Liver (tissue), 9 donors: ENCODE results near the gene MSL3. TPM values are rescaled to one million over a fixed set of nuclear protein-coding genes. Genes with fewer than 3 reads are reported as not detected.

Source experiments
- DNase-seq: peaks from one replicate; pipeline ENCODE4 v3.0.0-alpha.2; 2017; ENCODE audit warnings: low spot score
- H3K27ac ChIP-seq, 2 donors: one replicate each; pipeline ENCODE4 v1.7.0; 2013; ENCODE audit warnings: inconsistent platforms in 2 of 2, low read length in 2 of 2, control low read depth in 1 of 2, low read depth in 1 of 2, mild to moderate bottlenecking in 1 of 2
- H3K27me3 ChIP-seq, 4 donors: one replicate each; pipeline versions ENCODE4 v1.6.1 to v1.7.0; 2013; ENCODE audit warnings: low read length in 3 of 4, inconsistent platforms in 1 of 4, mild to moderate bottlenecking in 1 of 4, moderate library complexity in 1 of 4; ENCODE audit not compliant: control insufficient read depth in 4 of 4, insufficient read depth in 4 of 4
- H3K36me3 ChIP-seq, 4 donors: one replicate each; pipeline versions ENCODE4 v1.6.1 to v1.7.0; 2013; ENCODE audit warnings: low read length in 3 of 4, mild to moderate bottlenecking in 3 of 4, low read depth in 1 of 4, moderate library complexity in 1 of 4; ENCODE audit not compliant: control insufficient read depth in 4 of 4, insufficient read depth in 3 of 4
- H3K4me1 ChIP-seq, 4 donors: one replicate each; pipeline versions ENCODE4 v1.6.1 to v1.7.0; 2013; ENCODE audit warnings: low read length in 3 of 4, mild to moderate bottlenecking in 3 of 4, moderate library complexity in 1 of 4; ENCODE audit not compliant: control insufficient read depth in 4 of 4, insufficient read depth in 4 of 4
- H3K4me3 ChIP-seq, 3 donors: one replicate each; pipeline versions ENCODE4 v1.6.1 to v1.7.0; 2013; ENCODE audit warnings: low read length in 3 of 3, control low read depth in 1 of 3, low read depth in 1 of 3, mild to moderate bottlenecking in 1 of 3
- H3K9ac ChIP-seq, 2 donors: one replicate each; pipeline ENCODE4 v1.7.0; 2013; ENCODE audit warnings: low read length in 2 of 2, mild to moderate bottlenecking in 2 of 2, moderate library complexity in 2 of 2, control low read depth in 1 of 2, low read depth in 1 of 2
- H3K9me3 ChIP-seq, 4 donors: one replicate each; pipeline versions ENCODE4 v1.6.1 to v1.7.0; 2013; ENCODE audit warnings: low read length in 3 of 4; ENCODE audit not compliant: control insufficient read depth in 4 of 4
- FOXA1 ChIP-seq: IDR thresholded peaks from 2 replicates; pipeline ENCODE4 v1.6.1; 2016; ENCODE audit warnings: antibody characterized with exemption
- FOXA2 ChIP-seq: IDR thresholded peaks from 2 replicates; pipeline ENCODE4 v1.6.1; 2016; ENCODE audit warnings: antibody characterized with exemption
- GABPA ChIP-seq, 2 donors: IDR thresholded peaks in 1 of 2; conservative IDR thresholded peaks in 1 of 2; 2 replicates each; pipeline ENCODE4 v1.6.1; 2016; ENCODE audit warnings: antibody characterized with exemption in 2 of 2, mild to moderate bottlenecking in 1 of 2, moderate library complexity in 1 of 2
- HNF4A ChIP-seq, 2 donors: conservative IDR thresholded peaks; 2 replicates each; pipeline ENCODE4 v1.6.1; 2016; ENCODE audit warnings: antibody characterized with exemption in 2 of 2, mild to moderate bottlenecking in 2 of 2
- HNF4G ChIP-seq: IDR thresholded peaks from 2 replicates; pipeline ENCODE4 v1.6.1; 2016; ENCODE audit warnings: antibody characterized with exemption
- JUND ChIP-seq, 2 donors: IDR thresholded peaks; 2 replicates each; pipeline ENCODE4 v1.6.1; 2016; ENCODE audit warnings: antibody characterized with exemption in 2 of 2
- MAX ChIP-seq: IDR thresholded peaks from 2 replicates; pipeline ENCODE4 v1.6.1; 2016; ENCODE audit warnings: antibody characterized with exemption
- NR2F2 ChIP-seq: IDR thresholded peaks from 2 replicates; pipeline ENCODE4 v1.6.1; 2016; ENCODE audit warnings: antibody characterized with exemption
- RAD21 ChIP-seq, 2 donors: IDR thresholded peaks; 2 replicates each; pipeline ENCODE4 v1.6.1; 2016; ENCODE audit warnings: antibody characterized with exemption in 2 of 2, mild to moderate bottlenecking in 2 of 2
- TAF1 ChIP-seq: conservative IDR thresholded peaks from 2 replicates; pipeline ENCODE4 v1.6.1; 2016; ENCODE audit warnings: antibody characterized with exemption, mild to moderate bottlenecking
- YY1 ChIP-seq: IDR thresholded peaks from 2 replicates; pipeline ENCODE4 v1.6.1; 2016; ENCODE audit warnings: antibody characterized with exemption, mild to moderate bottlenecking
- WGBS: extraction: QIAGEN DNeasy Blood & Tissue Kit; methylation state at CpG from one replicate; pipeline ENCODE4 v1.1.7; 2013; 5-methylcytosine and 5-hydroxymethylcytosine counted together
- polyA plus RNA-seq, 2 donors: library from polyadenylated mRNA; stranded (reverse) in 1 of 2; unstranded in 1 of 2; fragments of 200-250 nt in 1 of 2; fragments of >200 nt in 1 of 2; fragmentation: Nextera tagmentation in 1 of 2; extraction: Ambion mirVana in 1 of 2; gene quantifications; one replicate each; pipeline versions ENCODE4 v1.2.1 to v1.2.3, GENCODE V29; 2013 to 2015
- total RNA-seq, 2 donors: library from RNA; depleted of rRNA; stranded (reverse); fragments of >200 nt; gene quantifications; one replicate each; pipeline ENCODE4 v1.2.3, GENCODE V29; 2014
- TF ChIP-seq, protein P1 (sequence below): fragments of 150-350 bp; IDR thresholded peaks from 2 replicates; pipeline ENCODE4 v1.5.1; 2017; ENCODE audit warnings: improper control_type of control experiment, low read depth, low read length; ENCODE audit not compliant: missing input control
- TF ChIP-seq, protein P2 (sequence below): IDR thresholded peaks from 2 replicates; pipeline ENCODE4 v1.6.1; 2016; ENCODE audit warnings: antibody characterized with exemption, mild to moderate bottlenecking
- TF ChIP-seq, protein P3 (sequence below): IDR thresholded peaks from 2 replicates; pipeline ENCODE4 v1.6.1; 2016; ENCODE audit warnings: antibody characterized with exemption
- TF ChIP-seq, protein P4 (sequence below): IDR thresholded peaks from 2 replicates; pipeline ENCODE4 v1.6.1; 2016; ENCODE audit warnings: antibody characterized with exemption
- donor health status: healthy.
- donor health status: healthy.
- donor health status: healthy.
- donor health status: healthy.
- donor health status: healthy.

Gene MSL3
- total and polyA plus RNA-seq, 4 donors = 7.3 to 13.6 (median 8.9) TPM

DNA sequence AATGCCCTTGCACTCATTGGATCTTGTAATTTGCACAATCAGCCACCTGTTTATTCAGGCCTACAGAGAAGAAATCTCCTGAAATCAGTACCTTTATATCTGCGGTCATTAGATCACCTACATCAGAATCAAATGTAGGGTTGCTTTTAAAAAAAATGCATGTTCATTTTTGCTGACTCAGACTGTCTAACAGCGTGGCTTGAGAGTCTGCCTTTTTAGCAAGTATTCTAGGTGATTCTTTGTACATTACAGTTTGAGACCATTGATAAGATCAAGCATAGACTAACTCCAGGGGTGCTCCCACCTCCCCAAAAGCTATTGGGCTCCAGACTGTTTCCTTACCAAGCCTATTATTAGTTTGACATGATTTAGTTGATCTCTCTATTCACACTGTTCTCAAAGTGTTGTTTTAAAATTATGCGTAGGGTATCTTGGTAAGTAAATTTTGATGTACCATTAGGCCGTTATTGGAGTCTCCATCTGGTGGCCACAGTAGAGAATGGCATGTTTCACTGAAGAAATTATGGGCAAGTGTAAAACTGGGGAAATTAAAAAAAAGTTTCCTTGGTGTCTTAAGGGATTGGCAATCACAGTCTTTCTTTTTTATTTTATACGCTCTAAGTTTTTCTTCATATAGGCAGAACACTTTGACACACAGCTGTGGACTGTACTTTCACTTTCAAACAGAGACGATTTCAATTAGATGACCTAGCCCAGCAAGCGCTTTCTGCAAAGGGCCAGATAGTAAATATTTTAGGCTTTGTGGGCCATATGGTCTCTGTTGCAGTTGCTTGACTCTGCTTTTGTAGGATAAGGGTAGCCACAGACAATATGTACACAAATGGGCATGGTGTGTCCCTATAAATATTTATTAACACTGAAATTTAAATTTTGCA, 33.7 kb upstream of the MSL3 start:
- no peak for DNase-seq
- H3K4me1 ChIP-seq = no peaks in the 10 kb centered on the region
- H3K9me3 ChIP-seq = no peaks in the 10 kb centered on the region
- H3K27ac ChIP-seq = no peak overlapping the region
- TF ChIP-seq, protein P1, sequence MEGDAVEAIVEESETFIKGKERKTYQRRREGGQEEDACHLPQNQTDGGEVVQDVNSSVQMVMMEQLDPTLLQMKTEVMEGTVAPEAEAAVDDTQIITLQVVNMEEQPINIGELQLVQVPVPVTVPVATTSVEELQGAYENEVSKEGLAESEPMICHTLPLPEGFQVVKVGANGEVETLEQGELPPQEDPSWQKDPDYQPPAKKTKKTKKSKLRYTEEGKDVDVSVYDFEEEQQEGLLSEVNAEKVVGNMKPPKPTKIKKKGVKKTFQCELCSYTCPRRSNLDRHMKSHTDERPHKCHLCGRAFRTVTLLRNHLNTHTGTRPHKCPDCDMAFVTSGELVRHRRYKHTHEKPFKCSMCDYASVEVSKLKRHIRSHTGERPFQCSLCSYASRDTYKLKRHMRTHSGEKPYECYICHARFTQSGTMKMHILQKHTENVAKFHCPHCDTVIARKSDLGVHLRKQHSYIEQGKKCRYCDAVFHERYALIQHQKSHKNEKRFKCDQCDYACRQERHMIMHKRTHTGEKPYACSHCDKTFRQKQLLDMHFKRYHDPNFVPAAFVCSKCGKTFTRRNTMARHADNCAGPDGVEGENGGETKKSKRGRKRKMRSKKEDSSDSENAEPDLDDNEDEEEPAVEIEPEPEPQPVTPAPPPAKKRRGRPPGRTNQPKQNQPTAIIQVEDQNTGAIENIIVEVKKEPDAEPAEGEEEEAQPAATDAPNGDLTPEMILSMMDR = peak; percentile 67
- no peak for TF ChIP-seq HNF4G
- TF ChIP-seq RAD21 (IDR thresholded peaks at IDR 0.05) = peak; percentile 68 to 82
- TF ChIP-seq JUND (IDR thresholded peaks at IDR 0.05) = no peak
- H3K4me3 ChIP-seq = no peak overlapping the region
- H3K9ac ChIP-seq = no peak overlapping the region
- no peaks in the 10 kb centered on the region for H3K27me3 ChIP-seq
- no peaks in the 10 kb centered on the region for H3K36me3 ChIP-seq
- WGBS = 50% methylated on average over 7 of the region's 7 CpGs

DNA sequence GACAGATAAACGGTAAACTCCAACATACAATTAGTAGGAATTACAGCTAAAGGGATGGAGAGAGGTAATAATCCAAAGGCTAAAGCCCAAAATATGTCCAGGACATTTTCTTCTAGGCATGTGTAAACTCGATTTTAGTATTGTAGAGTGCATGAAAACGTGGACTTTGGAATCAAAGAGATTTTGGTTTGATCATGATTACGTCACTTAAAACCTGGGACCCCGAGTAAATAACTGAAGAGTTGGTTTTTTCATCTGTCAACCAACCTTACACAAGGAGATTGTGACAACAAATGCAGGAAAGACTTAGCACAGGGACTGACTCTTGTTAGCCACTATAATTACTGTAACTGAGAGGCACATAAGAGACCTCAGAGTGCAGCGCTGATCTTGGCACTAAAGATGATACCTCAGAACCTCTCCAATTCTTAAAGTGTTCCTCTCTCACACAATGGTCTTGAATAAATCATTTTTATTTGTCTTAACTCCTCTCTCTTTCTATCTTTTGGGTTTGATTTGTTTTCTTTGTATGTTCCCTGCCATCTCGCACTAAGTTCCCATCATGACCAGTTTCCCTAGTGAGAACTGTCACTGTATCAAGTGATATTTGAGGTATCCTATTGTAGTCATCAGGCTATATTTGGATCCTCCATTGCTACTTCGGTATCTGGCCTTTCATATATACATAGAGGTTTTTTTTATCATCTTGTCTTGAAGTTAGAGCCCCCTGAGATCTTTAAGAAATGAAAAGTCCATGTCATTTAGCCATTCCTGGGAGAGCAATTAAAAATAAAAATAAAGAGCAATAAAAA, 32.2 kb upstream of the MSL3 start:
- Histone ChIP-seq H3K9ac (no peak overlapping the region), H3K36me3 (no peaks in the 10 kb centered on the region), H3K4me1 (no peaks in the 10 kb centered on the region), H3K27me3 (peaks cover 0 to 3% (median 0%) of the 10 kb centered on the region in 4 donors), H3K27ac (no peak overlapping the region), H3K9me3 (no peaks in the 10 kb centered on the region), H3K4me3 (no peak overlapping the region)
- no peak for DNase-seq
- 56% methylated on average over 8 of the region's 8 CpGs for WGBS
- TF ChIP-seq NR2F2 (no peak), HNF4A (conservative IDR thresholded peaks at IDR 0.05) (peak in 1 of 2 donors; percentile 23)

GRCh38 chrX:11728556-11728955, 29.5 kb upstream of the MSL3 start:
- Histone ChIP-seq H3K9me3 (no peaks in the 10 kb centered on the region), H3K4me1 (no peaks in the 10 kb centered on the region), H3K27ac (no peak overlapping the region), H3K36me3 (no peaks in the 10 kb centered on the region), H3K4me3 (no peak overlapping the region), H3K27me3 (peaks cover 0 to 3% (median 0%) of the 10 kb centered on the region in 4 donors), H3K9ac (no peak overlapping the region)
- WGBS = 82% methylated on average over 2 of the region's 2 CpGs
- TF ChIP-seq NR2F2 (no peak), YY1 (no peak), FOXA2 (no peak), HNF4G (no peak), JUND (IDR thresholded peaks at IDR 0.05) (no peak), TAF1 (no peak), FOXA1 (no peak), HNF4A (conservative IDR thresholded peaks at IDR 0.05) (no peak), GABPA (IDR thresholded peaks at IDR 0.05 in 1 of 2, conservative IDR thresholded peaks at IDR 0.05 in 1 of 2) (no peak), MAX (no peak)
- TF ChIP-seq, protein P2, sequence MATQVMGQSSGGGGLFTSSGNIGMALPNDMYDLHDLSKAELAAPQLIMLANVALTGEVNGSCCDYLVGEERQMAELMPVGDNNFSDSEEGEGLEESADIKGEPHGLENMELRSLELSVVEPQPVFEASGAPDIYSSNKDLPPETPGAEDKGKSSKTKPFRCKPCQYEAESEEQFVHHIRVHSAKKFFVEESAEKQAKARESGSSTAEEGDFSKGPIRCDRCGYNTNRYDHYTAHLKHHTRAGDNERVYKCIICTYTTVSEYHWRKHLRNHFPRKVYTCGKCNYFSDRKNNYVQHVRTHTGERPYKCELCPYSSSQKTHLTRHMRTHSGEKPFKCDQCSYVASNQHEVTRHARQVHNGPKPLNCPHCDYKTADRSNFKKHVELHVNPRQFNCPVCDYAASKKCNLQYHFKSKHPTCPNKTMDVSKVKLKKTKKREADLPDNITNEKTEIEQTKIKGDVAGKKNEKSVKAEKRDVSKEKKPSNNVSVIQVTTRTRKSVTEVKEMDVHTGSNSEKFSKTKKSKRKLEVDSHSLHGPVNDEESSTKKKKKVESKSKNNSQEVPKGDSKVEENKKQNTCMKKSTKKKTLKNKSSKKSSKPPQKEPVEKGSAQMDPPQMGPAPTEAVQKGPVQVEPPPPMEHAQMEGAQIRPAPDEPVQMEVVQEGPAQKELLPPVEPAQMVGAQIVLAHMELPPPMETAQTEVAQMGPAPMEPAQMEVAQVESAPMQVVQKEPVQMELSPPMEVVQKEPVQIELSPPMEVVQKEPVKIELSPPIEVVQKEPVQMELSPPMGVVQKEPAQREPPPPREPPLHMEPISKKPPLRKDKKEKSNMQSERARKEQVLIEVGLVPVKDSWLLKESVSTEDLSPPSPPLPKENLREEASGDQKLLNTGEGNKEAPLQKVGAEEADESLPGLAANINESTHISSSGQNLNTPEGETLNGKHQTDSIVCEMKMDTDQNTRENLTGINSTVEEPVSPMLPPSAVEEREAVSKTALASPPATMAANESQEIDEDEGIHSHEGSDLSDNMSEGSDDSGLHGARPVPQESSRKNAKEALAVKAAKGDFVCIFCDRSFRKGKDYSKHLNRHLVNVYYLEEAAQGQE = no peak
- TF ChIP-seq, protein P3, sequence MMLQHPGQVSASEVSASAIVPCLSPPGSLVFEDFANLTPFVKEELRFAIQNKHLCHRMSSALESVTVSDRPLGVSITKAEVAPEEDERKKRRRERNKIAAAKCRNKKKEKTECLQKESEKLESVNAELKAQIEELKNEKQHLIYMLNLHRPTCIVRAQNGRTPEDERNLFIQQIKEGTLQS = no peak
- TF ChIP-seq, protein P4, sequence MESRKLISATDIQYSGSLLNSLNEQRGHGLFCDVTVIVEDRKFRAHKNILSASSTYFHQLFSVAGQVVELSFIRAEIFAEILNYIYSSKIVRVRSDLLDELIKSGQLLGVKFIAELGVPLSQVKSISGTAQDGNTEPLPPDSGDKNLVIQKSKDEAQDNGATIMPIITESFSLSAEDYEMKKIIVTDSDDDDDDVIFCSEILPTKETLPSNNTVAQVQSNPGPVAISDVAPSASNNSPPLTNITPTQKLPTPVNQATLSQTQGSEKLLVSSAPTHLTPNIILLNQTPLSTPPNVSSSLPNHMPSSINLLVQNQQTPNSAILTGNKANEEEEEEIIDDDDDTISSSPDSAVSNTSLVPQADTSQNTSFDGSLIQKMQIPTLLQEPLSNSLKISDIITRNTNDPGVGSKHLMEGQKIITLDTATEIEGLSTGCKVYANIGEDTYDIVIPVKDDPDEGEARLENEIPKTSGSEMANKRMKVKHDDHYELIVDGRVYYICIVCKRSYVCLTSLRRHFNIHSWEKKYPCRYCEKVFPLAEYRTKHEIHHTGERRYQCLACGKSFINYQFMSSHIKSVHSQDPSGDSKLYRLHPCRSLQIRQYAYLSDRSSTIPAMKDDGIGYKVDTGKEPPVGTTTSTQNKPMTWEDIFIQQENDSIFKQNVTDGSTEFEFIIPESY = no peak
- no peak for DNase-seq
